GM23248 (cell line): Measurements from ENCODE around the gene TOM1L1. TPM values are rescaled to one million over a fixed set of nuclear protein-coding genes. Genes with fewer than 3 reads are reported as not detected.

Experiments
- DNase-seq: peaks from one replicate; pipeline ENCODE4 v3.0.0-alpha.2; 2015
- H2AFZ ChIP-seq: fragments of 200-600 bp; sonication (generic); 2 replicates; pipeline ENCODE4 v1.6.1; 2016; ENCODE audit warnings: antibody characterized with exemption
- H3F3A ChIP-seq: fragments of 200-600 bp; sonication (generic); 2 replicates; pipeline ENCODE4 v1.6.1; 2016; ENCODE audit warnings: mild to moderate bottlenecking, antibody characterized with exemption, mixed run types; ENCODE audit not compliant: insufficient read depth
- H3K27ac ChIP-seq: fragments of 200-600 bp; sonication (generic); 2 replicates; pipeline ENCODE4 v1.5.1; 2016; ENCODE audit warnings: mild to moderate bottlenecking
- H3K27me3 ChIP-seq: fragments of 200-600 bp; sonication (generic); replicated peaks from 2 replicates; pipeline ENCODE4 v1.6.1; 2016; ENCODE audit warnings: mild to moderate bottlenecking; ENCODE audit not compliant: insufficient read depth
- H3K36me3 ChIP-seq: fragments of 200-600 bp; sonication (generic); 2 replicates; pipeline ENCODE4 v1.6.1; 2016; ENCODE audit warnings: low read depth, mild to moderate bottlenecking
- H3K4me1 ChIP-seq: fragments of 200-600 bp; sonication (generic); 2 replicates; pipeline ENCODE4 v1.6.1; 2016; ENCODE audit warnings: mild to moderate bottlenecking; ENCODE audit not compliant: insufficient read depth
- H3K4me2 ChIP-seq: fragments of 200-600 bp; sonication (generic); one replicate; pipeline ENCODE4 v1.6.1; 2016; ENCODE audit warnings: mild to moderate bottlenecking; ENCODE audit not compliant: unreplicated experiment
- H3K4me3 ChIP-seq: fragments of 200-600 bp; sonication (generic); 2 replicates; pipeline ENCODE4 v1.5.1; 2016; ENCODE audit warnings: mild to moderate bottlenecking
- H3K79me2 ChIP-seq: fragments of 200-600 bp; sonication (generic); 2 replicates; pipeline ENCODE4 v1.6.1; 2016; ENCODE audit warnings: mild to moderate bottlenecking; ENCODE audit not compliant: insufficient read depth
- H3K9ac ChIP-seq: fragments of 200-600 bp; sonication (generic); 2 replicates; pipeline ENCODE4 v1.6.1; 2016; ENCODE audit warnings: mild to moderate bottlenecking
- H3K9me2 ChIP-seq: fragments of 200-600 bp; sonication (generic); 2 replicates; pipeline ENCODE4 v1.6.1; 2016; ENCODE audit warnings: mixed run types, mild to moderate bottlenecking, moderate library complexity; ENCODE audit not compliant: insufficient read depth
- H3K9me3 ChIP-seq: fragments of 200-600 bp; sonication (generic); one replicate; pipeline ENCODE4 v1.6.1; 2017; ENCODE audit warnings: low read depth
- H4K20me1 ChIP-seq: fragments of 200-600 bp; sonication (generic); 2 replicates; pipeline ENCODE4 v1.6.0; 2016; ENCODE audit not compliant: insufficient read depth
- EZH2 ChIP-seq: fragments of 200-600 bp; sonication (generic); IDR thresholded peaks from 2 replicates; pipeline ENCODE4 v1.6.1; 2018; ENCODE audit warnings: antibody characterized with exemption, mild to moderate bottlenecking; ENCODE audit not compliant: insufficient read depth, poor library complexity, severe bottlenecking
- EZH2phosphoT487 ChIP-seq: fragments of 200-600 bp; sonication (generic); IDR thresholded peaks from 2 replicates; pipeline ENCODE4 v1.6.1; 2018; ENCODE audit warnings: antibody characterized with exemption, moderate library complexity, mild to moderate bottlenecking, low read depth; ENCODE audit not compliant: insufficient read depth
- WGBS, 2 experiments: methylation state at CpG; one replicate each; pipeline ENCODE4 v1.1.6; 2015 to 2017; ENCODE audit warnings: low lambda C conversion rate in 2 of 2, low coverage in 1 of 2; ENCODE audit errors: missing lambda C conversion rate in 2 of 2; 5-methylcytosine and 5-hydroxymethylcytosine counted together
- in situ Hi-C: fragments of 300-500 bp; cut with MboI; formaldehyde crosslinking; loops from 2 replicates; pipeline ENCODE4 v1.15.0; 2020
- polyA plus RNA-seq: library from polyadenylated mRNA; unstranded; fragments of >200 nt; fragmentation: Nextera tagmentation; extraction: Ambion mirVana; gene quantifications from 2 replicates; pipeline ENCODE4 v1.2.1, GENCODE V29; 2016
- total RNA-seq: library from RNA; depleted of rRNA; stranded (reverse); fragments of >200 nt; shearing (Covaris generic); gene quantifications from 2 replicates; pipeline ENCODE4 v1.2.3, GENCODE V29; 2014

The TOM1L1 gene
- total and polyA plus RNA-seq, 2 experiments from 2014 or later, result 5.5 to 13.1 TPM

DNA sequence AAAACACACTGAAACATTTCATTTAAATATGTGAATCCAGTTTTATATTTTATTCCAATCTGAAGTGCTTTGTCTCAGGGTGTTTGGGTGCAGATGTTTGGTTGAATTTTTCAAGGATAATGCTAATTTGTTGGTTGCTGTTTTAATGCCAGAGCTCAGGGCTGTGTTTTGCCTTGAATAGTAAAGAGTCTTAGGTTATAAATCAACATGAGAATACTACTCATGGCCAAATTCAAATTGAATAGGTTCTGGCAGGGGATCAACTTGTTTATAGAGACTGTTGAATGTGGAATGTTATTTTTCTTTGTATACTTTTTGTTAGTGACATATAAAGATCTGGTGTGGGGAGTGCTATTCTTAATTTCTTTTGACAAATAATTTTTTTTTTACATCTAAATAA lies 18.8 kb downstream of the TOM1L1 start:
- H3K9ac ChIP-seq, result no peak overlapping the region
- H3K4me2 ChIP-seq, result no peak overlapping the region
- TF ChIP-seq EZH2phosphoT487 (no peak), EZH2 (no peak)
- H3K9me2 ChIP-seq, result no peaks in the 10 kb centered on the region
- H3K27ac ChIP-seq, result no peak overlapping the region
- no peaks in the 10 kb centered on the region for H3K79me2 ChIP-seq
- H3F3A ChIP-seq, result no peaks in the 10 kb centered on the region
- no peaks in the 10 kb centered on the region for H4K20me1 ChIP-seq
- H2AFZ ChIP-seq, result no peak overlapping the region
- H3K4me1 ChIP-seq, result no peaks in the 10 kb centered on the region
- H3K9me3 ChIP-seq, result peaks cover 3% of the 10 kb centered on the region
- DNase-seq, result no peak
- H3K36me3 ChIP-seq, result peaks cover 12% of the 10 kb centered on the region; the same call in 1 of the 2 replicates
- in situ Hi-C loops, result no loop called here
- no peaks in the 10 kb centered on the region for H3K27me3 ChIP-seq
- H3K4me3 ChIP-seq, result no peak overlapping the region

DNA sequence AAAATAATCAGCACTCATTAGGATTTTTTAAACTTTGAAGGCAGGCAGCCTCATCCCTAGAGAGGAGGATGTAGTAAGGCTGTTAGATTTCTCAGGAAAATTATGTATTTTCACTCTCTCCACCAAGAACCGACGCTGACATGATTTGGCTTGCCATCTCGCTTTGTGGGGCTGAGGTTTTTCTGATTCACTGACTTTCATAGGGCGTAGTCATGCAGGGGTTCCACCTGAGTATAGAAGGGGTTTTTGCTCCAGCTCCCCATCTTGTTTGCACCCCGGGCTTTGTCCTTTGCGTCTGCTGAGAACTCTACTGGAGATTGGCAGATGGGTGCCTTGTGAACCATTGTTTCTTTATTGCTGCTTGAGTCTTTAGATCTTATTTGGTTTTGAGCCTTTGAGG lies 20.2 kb downstream of the TOM1L1 start:
- Histone ChIP-seq H3K27ac (no peak overlapping the region), H3F3A (no peaks in the 10 kb centered on the region), H3K4me2 (no peak overlapping the region), H3K4me1 (no peaks in the 10 kb centered on the region), H3K9ac (no peak overlapping the region), H3K36me3 (peaks cover 7% of the 10 kb centered on the region; the same call in 1 of the 2 replicates), H3K9me2 (no peaks in the 10 kb centered on the region), H3K27me3 (no peaks in the 10 kb centered on the region), H4K20me1 (no peaks in the 10 kb centered on the region), H3K79me2 (no peaks in the 10 kb centered on the region), H3K9me3 (peaks cover 3% of the 10 kb centered on the region), H2AFZ (no peak overlapping the region), H3K4me3 (no peak overlapping the region)
- DNase-seq, result no peak
- in situ Hi-C loops, result no loop called here
- TF ChIP-seq EZH2phosphoT487 (no peak), EZH2 (no peak)
- WGBS, 2 experiments, result 78 to 84% methylated on average over 6 of the region's 6 CpGs

DNA sequence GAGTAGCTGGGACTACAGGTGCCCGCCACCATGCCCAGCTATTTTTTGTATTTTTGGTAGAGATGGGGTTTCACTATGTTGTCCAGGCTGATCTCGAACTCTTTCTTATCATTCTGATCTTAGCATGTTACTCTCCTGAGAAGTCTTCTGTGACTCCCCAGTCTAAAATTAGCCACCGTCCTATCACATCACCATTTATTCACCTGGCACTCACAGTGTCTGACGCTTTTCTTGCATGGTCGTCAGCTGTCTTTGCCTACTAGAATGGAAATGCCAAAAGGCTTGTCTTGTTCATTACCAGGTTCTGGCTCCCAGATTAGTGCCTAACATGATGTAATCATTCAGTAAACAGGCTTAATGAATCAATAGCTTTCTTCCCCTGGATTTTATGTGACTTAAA lies 23.8 kb downstream of the TOM1L1 start:
- Histone ChIP-seq H3K9ac (no peak overlapping the region), H2AFZ (no peak overlapping the region), H4K20me1 (no peaks in the 10 kb centered on the region), H3K27me3 (no peaks in the 10 kb centered on the region), H3K9me3 (no peaks in the 10 kb centered on the region), H3K36me3 (no peaks in the 10 kb centered on the region), H3K79me2 (no peaks in the 10 kb centered on the region), H3K4me3 (no peak overlapping the region), H3K4me1 (no peaks in the 10 kb centered on the region), H3K9me2 (no peaks in the 10 kb centered on the region), H3F3A (no peaks in the 10 kb centered on the region), H3K27ac (no peak overlapping the region), H3K4me2 (no peak overlapping the region)
- no peak for DNase-seq
- WGBS, 2 experiments, result 85 to 91% methylated on average over 5 of the region's 5 CpGs
- in situ Hi-C loops, result no loop called here
- TF ChIP-seq EZH2, result no peak
- TF ChIP-seq EZH2phosphoT487, result no peak

DNA sequence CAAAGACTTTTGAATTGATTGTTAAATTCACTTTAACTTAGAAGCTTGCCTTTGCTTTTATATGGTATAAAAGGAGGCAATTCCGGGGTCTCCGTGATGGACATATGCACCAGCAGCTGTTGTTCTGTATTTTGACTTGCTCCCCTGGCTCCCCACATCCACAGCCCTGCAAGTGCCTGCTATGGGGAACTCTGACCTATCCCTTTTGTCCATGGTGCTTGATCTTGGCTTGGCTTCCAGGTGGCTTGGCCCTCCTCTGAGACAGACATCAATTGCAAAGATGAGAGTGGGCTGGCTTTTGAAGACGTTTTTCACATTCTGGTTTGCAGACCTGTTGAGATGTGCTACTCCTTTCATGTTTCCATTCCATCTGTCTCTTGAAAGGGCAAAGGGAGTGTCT lies 26.9 kb downstream of the TOM1L1 start:
- WGBS, 2 experiments, result 65 to 69% methylated on average over 3 of the region's 3 CpGs

DNA sequence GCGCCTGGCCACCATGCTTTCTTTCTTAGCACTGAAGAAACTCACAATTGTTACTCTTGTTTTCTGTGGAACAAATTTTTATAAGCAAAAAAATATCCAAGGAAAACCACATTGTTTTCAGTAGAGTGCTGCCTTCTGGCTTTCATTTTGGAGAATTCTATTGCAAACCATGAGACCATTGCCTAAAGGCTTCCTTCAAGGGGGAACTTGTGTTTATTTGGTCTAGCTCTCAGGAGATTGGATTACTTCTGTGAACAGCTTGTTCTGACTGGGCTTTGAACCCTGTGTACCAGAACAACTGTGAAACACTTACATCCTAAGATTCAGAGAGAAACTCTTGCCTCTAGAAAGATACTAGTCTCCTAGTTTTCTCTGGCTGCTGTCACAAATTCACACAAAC lies 32.1 kb downstream of the TOM1L1 start:
- H3K4me2 ChIP-seq, result no peak overlapping the region
- H4K20me1 ChIP-seq, result no peaks in the 10 kb centered on the region
- no peaks in the 10 kb centered on the region for H3F3A ChIP-seq
- in situ Hi-C loops, result no loop called here
- H3K9me2 ChIP-seq, result no peaks in the 10 kb centered on the region
- 95 to 100% methylated on average over 1 of the region's 1 CpG for WGBS, 2 experiments
- no peaks in the 10 kb centered on the region for H3K36me3 ChIP-seq
- H2AFZ ChIP-seq, result no peak overlapping the region
- no peaks in the 10 kb centered on the region for H3K9me3 ChIP-seq
- no peak for DNase-seq
- no peak overlapping the region for H3K27ac ChIP-seq
- H3K4me1 ChIP-seq, result no peaks in the 10 kb centered on the region
- no peak for TF ChIP-seq EZH2phosphoT487
- TF ChIP-seq EZH2, result no peak
- no peaks in the 10 kb centered on the region for H3K27me3 ChIP-seq
- no peaks in the 10 kb centered on the region for H3K79me2 ChIP-seq
- no peak overlapping the region for H3K9ac ChIP-seq
- no peak overlapping the region for H3K4me3 ChIP-seq

More for the DNA sequence above, 26.9 kb downstream of the TOM1L1 start:
- H2AFZ ChIP-seq, result no peak overlapping the region
- H3K36me3 ChIP-seq, result no peaks in the 10 kb centered on the region
- H3K4me3 ChIP-seq, result no peak overlapping the region
- no peaks in the 10 kb centered on the region for H3K4me1 ChIP-seq
- H3K9me2 ChIP-seq, result no peaks in the 10 kb centered on the region
- H3K9me3 ChIP-seq, result no peaks in the 10 kb centered on the region
- in situ Hi-C loops, result no loop called here
- H3F3A ChIP-seq, result no peaks in the 10 kb centered on the region
- H3K27me3 ChIP-seq, result no peaks in the 10 kb centered on the region
- H3K27ac ChIP-seq, result no peak overlapping the region
- no peaks in the 10 kb centered on the region for H4K20me1 ChIP-seq
- H3K9ac ChIP-seq, result no peak overlapping the region
- no peaks in the 10 kb centered on the region for H3K79me2 ChIP-seq
- TF ChIP-seq EZH2phosphoT487, result no peak
- no peak for TF ChIP-seq EZH2
- no peak overlapping the region for H3K4me2 ChIP-seq
- no peak for DNase-seq
